NCI-H524 treated with DMSO at 0.1 percent for 48 hours (cell line): ENCODE data around the gene TREML2.
"Not testable (repeated sequence)": the region's sequence is repeated elsewhere in the genome, so short reads cannot be mapped to it uniquely, and the experiment has no call there.

Experiments used
- DNase-seq: peaks from one replicate; lab custom pipeline; 2025; lab: John Stamatoyannopoulos, UW

TREML2 gene, protein sequence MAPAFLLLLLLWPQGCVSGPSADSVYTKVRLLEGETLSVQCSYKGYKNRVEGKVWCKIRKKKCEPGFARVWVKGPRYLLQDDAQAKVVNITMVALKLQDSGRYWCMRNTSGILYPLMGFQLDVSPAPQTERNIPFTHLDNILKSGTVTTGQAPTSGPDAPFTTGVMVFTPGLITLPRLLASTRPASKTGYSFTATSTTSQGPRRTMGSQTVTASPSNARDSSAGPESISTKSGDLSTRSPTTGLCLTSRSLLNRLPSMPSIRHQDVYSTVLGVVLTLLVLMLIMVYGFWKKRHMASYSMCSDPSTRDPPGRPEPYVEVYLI

GRCh38 chr6:41200901-41201763 lies at the start of gene TREML2:
Gene TREML2, minus strand, starts transcription at chr6:41201149. Its CDS starts 141 bp downstream, at chr6:41201008.
- DNase-seq, result no peak

GRCh38 chr6:41247882-41248705 lies 47.1 kb upstream of the TREML2 start:
- no peak for DNase-seq

- DNase-seq, result no peak
Measured at GRCh38 chr6:41247288-41247865, 46.4 kb upstream of the TREML2 start.

GRCh38 chr6:41246529-41246928 lies 45.6 kb upstream of the TREML2 start:
- not testable (repeated sequence) for DNase-seq

DNA sequence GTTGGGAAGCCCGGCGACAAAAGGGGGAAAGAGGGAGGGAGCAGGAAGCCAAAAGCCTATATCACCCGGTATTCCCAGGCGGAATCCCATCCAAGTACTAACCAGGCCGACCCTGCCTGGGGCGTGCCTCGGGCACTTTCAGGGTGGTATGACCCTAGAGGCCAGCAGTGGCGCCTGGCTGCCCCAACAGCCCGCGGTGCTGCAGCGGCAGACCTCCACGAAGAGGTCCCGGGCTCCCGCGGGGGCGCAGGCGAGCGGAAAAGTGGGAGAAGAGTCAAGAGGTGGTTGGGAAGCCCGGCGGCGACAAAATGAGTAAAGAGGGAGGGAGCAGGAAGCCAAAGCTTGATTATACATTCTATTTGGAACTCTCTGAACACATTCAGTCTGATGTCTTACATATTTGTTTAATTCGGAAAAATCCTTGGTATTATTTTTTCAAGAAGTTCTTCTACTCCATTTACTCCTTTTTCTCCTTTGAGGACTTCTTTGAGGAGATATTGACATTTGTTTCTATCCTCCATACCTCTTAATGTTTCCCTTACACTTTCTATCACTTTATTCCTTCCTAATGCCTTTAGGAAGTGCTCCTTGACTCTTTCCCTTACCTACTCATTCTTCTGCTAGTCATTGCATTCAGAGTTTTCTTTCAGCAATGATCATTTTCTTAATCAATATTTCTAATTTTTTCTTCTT lies 38.7 kb upstream of the TREML2 start:
- no peak for DNase-seq

DNA sequence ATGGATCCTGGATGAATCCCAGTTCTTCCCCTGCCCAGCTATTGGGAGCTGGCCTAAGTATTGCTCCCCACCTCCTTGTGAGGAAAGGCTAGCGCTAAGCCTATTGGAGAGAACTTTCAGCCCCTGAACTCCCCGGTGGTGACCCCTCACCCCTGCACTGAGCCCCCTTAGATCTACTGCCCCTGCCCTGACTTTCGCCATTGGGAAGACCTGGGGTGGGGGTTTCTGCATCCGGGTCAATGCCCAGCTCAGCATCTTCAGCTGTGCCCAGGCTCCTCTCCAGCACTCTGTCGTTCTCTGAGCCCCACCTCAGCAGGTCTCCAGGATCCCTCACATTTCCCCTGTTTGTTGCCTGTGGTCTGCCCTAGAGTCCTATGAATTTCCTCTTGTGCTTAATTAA lies 36.2 kb upstream of the TREML2 start:
- no peak for DNase-seq

DNA sequence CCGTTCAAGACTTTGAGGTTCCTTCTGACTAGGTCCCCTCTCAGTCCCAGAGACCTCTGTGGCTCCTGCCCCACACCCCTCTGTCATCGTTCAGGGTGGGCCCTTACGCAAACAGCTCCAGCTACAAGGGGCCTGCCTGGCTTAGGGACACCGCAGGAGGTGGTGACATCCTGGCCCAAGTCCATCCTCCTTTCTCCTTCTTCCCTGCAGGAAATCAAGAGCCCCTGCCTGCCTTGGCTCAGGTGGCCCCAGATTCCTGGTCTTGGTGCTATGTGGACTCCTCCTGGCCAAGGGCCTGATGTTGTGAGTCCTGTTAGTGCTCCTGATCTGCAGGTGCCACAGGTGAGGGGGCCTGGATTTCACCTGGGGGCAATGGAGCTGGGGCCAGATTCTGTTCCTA lies 35.3 kb upstream of the TREML2 start:
- no peak for DNase-seq

- no peak for DNase-seq
Measured at GRCh38 chr6:41232667-41233066, 31.7 kb upstream of the TREML2 start.

DNA sequence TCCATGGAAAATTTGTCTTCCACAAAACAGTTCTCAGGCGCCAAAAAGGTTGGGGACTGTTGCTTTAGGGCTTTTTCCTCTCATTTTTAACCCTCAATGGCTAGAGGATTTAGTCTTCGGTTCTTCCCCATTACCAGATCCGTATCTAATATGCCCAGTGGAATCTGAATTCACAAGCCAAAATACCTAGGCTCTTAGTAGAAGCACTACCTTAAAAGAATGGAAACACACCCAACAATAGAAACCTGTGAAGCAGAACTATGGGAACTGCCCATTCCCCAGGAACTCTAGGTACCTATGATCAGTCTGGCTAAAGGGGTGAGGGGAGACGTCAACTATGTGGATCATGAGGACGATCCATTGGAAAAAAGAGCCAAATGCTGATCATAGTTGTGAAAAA lies 30.3 kb upstream of the TREML2 start:
- DNase-seq, result no peak

DNA sequence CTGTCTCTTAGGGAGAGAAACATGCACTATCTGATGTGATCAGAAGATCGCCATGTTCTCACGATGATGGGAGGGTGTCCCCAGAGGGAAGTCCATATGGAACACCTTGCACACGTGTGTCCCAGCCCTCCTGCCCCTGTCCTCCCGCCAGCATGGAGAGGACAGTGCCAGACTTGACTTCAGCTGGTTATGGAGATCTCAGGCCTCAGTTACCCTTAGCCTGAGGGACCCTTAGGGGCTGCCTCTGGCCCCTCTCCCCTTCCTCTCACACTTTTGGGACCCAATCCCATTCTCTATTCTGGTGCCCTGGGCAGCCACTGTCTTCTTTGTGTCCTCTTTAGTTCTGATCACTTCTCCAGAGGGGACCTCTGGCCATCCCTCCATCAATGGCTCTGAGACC lies 28.8 kb upstream of the TREML2 start:
- DNase-seq, result no peak

DNA sequence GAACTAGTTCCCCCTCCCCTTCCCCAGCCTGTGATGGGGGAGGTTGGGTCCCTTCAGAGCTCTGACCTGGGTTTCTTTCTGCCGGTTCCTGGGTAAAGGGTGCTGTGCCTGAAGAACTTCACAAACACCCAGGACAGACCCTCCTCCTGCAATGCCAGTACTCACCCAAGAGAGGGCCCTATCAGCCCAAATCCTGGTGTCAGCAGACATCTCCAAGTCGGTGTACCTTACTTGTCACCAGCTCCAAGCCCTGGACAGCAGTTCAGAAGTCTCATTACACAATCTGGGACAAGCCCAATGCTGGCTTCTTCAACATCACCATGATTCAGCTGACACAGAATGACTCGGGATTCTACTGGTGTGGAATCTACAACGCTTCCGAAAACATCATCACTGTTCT lies 27.7 kb upstream of the TREML2 start:
- no peak for DNase-seq

DNA sequence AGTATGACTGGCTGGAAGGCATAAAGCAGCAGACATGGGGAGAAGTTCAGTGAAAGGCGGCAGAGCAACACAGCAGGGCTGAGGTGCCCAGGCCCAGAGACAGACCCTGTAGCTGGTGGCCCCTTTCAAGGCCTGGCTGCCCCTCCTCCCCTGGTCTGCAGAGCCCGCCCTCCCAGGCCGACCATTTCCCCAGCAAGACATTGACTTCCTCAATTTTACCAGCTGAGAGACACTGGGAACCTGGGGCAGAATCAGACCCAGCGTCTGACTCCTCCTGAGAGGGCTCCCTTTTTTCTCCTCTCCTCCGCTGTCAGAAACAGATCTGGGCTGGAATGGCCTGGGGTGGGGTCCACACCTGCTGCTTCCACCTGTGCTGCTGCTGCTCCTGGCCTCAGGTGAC lies 27.1 kb upstream of the TREML2 start, which contains the start of gene TREML4:
Gene TREML4 (plus strand): TSS at position 254 of the 400 bp plus-strand sequence. CDS start 79 bp downstream, at position 333.
- no peak for DNase-seq

- no peak for DNase-seq
Measured at GRCh38 chr6:41226752-41227151, 25.8 kb upstream of the TREML2 start.

- DNase-seq, result no peak
Measured at GRCh38 chr6:41224800-41225199, 23.9 kb upstream of the TREML2 start.

DNA sequence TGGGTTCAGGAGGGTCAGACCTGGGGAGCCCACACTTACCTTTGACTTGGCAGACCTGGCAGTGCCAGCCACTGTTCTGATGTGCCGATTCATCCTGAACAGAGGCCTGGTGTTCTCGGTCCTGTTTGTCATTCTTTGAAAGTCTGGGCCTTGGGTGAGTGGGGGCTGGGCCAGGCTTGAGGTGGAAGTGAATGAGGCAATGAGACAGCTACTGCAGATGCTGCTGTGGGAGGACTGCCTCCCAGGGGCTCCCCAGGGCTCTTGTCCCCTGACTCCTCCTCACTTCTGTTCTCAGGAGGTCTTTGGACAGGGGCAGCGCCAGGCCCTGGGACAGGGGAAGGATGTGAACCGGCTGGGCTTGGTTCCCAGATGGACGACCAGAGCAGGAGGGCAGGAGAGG lies 21.6 kb upstream of the TREML2 start:
- no peak for DNase-seq

DNA sequence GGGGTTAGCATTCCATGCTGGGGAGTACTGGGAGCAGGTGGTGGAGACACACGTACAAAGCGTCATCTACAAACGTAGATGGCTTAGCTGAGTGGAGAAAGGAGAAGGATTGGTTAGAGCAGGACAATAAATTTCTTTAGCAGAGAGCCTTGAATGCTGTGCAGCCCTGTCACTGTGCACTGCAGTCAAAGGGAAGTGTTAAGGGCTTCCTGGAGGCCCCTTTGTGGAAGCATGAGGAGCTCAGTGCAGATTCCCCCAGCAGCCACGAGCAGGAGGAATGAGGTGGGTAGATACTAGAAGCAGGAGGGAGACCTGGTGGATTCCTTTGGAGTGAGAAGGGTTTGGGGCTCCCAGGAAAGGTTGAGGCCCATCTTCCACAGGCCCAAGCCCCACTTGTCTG lies 21.1 kb upstream of the TREML2 start:
- no peak for DNase-seq

GRCh38 chr6:41216616-41217015 lies 15.7 kb upstream of the TREML2 start:
- no peak for DNase-seq

GRCh38 chr6:41215777-41216176 lies 14.8 kb upstream of the TREML2 start:
- DNase-seq, result no peak

DNA sequence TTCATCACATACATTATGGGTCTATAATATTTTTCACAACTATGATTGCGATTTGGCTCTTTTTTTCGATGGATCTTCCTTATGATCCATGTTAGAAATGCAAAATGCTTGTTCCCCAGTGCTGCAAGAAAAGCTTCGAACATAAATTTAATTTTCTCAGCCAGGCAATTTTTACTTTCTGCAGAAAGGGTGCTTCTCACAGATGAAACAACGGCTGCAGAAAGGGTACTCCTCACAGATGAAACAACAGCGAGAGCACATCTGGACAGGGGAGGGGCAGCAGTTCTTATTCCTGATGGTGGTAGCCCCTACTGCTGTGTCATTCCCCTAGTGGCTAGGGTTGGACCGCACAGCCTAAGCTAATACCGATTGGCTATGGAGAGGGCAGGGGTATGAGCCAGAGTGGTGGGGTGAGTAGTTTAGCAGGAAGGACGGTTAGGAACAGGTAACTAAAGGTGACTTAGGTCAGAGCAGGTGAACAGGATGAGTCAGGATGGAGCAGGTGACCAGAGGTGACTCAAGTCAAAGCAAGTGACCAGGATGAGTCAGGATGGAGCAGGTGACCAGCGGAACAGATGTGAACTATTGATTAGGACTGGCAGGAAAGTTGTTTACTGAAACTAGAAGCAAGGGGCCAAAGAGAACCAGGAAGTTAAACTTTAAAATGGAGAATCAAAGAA lies 13.8 kb upstream of the TREML2 start:
- DNase-seq, result no peak

- DNase-seq, result no peak
Measured at GRCh38 chr6:41209547-41210320, 8.8 kb upstream of the TREML2 start.
